PC-9 (cell line): ENCODE results near the gene TBC1D22A.

Experiments
- CTCF ChIP-seq: fragments of 200-600 bp; sonication (generic); conservative IDR thresholded peaks from 2 replicates; pipeline ENCODE4 v1.6.1; 2017; ENCODE audit warnings: mixed run types, antibody characterized with exemption, mild to moderate bottlenecking, moderate library complexity
- EZH2 ChIP-seq: fragments of 200-600 bp; sonication (generic); IDR thresholded peaks from 2 replicates; pipeline ENCODE4 v1.8.0; 2017; ENCODE audit warnings: antibody characterized with exemption, low read depth

GRCh38 chr22:46812034-46812605, 49.7 kb downstream of the TBC1D22A start:
- TF ChIP-seq CTCF, result no peak
- no peak for TF ChIP-seq EZH2
